ENCODE data around the gene WDR53. TPM values are rescaled to one million over a fixed set of nuclear protein-coding genes. Genes with fewer than 3 reads are reported as not detected.

Gene WDR53
- total and polyA plus RNA-seq, 9 of the 15 experiments (the other 6 are each of a cell fraction or from before 2014, with no cell fraction given) = 13.0 to 34.5 (median 20.9) TPM

DNA sequence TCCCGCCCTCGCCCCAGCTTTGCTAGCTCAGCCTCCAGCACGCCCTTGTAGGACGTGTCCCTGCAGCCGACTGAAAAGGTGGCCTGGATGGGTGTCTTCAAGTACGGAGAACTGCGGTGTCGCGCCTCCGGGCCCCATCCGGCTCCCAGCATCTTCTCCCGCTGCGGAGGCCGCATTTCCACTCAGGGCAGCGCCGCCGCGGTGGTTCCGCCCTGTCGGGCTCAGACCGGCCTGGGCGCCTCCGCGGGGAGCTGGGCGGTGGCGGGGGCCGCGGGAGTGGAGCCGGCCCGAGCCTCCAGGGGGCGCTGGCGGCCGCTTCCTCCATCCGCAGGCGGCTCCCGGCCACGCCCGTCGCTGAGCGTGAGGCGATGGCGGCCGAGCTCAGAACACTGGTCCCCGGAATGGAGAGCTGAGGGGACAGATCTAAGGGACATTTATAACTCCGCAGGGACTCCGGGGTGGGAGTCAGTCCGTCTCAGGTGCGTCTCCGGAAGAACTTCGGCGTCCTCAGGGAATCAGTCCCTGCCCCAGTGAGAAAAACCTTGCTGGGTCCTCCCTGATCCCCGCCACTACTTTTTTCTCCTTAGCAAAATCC, 39.6 kb downstream of the WDR53 start (continued):
- TF ChIP-seq FUS (optimal IDR thresholded peaks at IDR 0.05; ENCODE audit: low read depth, low read length) (no peak), RFX1 (IDR thresholded peaks at IDR 0.05) (no peak), ZNF431 (CRISPR knock-in tag; IDR thresholded peaks at IDR 0.05) (peak; percentile 49; the same call in 1 of the 2 replicates), ARID2 (IDR thresholded peaks at IDR 0.05) (no peak), E2F3 (CRISPR knock-in tag; IDR thresholded peaks at IDR 0.05) (no peak), POU5F1 (IDR thresholded peaks at IDR 0.05; ENCODE audit: borderline replicate concordance, low read depth, low read length, partially characterized antibody) (no peak), DDX20 (tag; IDR thresholded peaks at IDR 0.05; ENCODE audit: low read depth) (no peak), ZNF212 (CRISPR knock-in tag; IDR thresholded peaks at IDR 0.05) (no peak), FOXK2 (conservative IDR thresholded peaks at IDR 0.05 in 1 of 2, IDR thresholded peaks at IDR 0.05 in 1 of 2; ENCODE audit: low read depth in 2 of 2) (no peak), RAD21 (CRISPR knock-in tag; conservative IDR thresholded peaks at IDR 0.05 in 1 of 2, IDR thresholded peaks at IDR 0.05 in 1 of 2) (peak; percentile 77 to 79)
- TF ChIP-seq, protein P1, sequence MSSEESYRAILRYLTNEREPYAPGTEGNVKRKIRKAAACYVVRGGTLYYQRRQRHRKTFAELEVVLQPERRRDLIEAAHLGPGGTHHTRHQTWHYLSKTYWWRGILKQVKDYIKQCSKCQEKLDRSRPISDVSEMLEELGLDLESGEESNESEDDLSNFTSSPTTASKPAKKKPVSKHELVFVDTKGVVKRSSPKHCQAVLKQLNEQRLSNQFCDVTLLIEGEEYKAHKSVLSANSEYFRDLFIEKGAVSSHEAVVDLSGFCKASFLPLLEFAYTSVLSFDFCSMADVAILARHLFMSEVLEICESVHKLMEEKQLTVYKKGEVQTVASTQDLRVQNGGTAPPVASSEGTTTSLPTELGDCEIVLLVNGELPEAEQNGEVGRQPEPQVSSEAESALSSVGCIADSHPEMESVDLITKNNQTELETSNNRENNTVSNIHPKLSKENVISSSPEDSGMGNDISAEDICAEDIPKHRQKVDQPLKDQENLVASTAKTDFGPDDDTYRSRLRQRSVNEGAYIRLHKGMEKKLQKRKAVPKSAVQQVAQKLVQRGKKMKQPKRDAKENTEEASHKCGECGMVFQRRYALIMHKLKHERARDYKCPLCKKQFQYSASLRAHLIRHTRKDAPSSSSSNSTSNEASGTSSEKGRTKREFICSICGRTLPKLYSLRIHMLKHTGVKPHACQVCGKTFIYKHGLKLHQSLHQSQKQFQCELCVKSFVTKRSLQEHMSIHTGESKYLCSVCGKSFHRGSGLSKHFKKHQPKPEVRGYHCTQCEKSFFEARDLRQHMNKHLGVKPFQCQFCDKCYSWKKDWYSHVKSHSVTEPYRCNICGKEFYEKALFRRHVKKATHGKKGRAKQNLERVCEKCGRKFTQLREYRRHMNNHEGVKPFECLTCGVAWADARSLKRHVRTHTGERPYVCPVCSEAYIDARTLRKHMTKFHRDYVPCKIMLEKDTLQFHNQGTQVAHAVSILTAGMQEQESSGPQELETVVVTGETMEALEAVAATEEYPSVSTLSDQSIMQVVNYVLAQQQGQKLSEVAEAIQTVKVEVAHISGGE (CRISPR knock-in tag; IDR thresholded peaks at IDR 0.05) = 0 out of 6 replicates have a peak, but pooled peaks of 1 of the 3 experiments have one; percentile 33
- TF ChIP-seq, protein P2, sequence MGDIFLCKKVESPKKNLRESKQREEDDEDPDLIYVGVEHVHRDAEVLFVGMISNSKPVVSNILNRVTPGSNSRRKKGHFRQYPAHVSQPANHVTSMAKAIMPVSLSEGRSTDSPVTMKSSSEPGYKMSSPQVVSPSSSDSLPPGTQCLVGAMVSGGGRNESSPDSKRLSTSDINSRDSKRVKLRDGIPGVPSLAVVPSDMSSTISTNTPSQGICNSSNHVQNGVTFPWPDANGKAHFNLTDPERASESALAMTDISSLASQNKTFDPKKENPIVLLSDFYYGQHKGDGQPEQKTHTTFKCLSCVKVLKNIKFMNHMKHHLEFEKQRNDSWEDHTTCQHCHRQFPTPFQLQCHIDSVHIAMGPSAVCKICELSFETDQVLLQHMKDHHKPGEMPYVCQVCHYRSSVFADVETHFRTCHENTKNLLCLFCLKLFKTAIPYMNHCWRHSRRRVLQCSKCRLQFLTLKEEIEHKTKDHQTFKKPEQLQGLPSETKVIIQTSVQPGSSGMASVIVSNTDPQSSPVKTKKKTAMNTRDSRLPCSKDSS (IDR thresholded peaks at IDR 0.05; ENCODE audit: low read depth, partially characterized antibody) = no peak
- TF ChIP-seq, protein P3, sequence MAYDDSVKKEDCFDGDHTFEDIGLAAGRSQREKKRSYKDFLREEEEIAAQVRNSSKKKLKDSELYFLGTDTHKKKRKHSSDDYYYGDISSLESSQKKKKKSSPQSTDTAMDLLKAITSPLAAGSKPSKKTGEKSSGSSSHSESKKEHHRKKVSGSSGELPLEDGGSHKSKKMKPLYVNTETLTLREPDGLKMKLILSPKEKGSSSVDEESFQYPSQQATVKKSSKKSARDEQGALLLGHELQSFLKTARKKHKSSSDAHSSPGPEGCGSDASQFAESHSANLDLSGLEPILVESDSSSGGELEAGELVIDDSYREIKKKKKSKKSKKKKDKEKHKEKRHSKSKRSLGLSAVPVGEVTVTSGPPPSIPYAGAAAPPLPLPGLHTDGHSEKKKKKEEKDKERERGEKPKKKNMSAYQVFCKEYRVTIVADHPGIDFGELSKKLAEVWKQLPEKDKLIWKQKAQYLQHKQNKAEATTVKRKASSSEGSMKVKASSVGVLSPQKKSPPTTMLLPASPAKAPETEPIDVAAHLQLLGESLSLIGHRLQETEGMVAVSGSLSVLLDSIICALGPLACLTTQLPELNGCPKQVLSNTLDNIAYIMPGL (CRISPR knock-in tag; IDR thresholded peaks at IDR 0.05) = no peak
- TF ChIP-seq, protein P4, sequence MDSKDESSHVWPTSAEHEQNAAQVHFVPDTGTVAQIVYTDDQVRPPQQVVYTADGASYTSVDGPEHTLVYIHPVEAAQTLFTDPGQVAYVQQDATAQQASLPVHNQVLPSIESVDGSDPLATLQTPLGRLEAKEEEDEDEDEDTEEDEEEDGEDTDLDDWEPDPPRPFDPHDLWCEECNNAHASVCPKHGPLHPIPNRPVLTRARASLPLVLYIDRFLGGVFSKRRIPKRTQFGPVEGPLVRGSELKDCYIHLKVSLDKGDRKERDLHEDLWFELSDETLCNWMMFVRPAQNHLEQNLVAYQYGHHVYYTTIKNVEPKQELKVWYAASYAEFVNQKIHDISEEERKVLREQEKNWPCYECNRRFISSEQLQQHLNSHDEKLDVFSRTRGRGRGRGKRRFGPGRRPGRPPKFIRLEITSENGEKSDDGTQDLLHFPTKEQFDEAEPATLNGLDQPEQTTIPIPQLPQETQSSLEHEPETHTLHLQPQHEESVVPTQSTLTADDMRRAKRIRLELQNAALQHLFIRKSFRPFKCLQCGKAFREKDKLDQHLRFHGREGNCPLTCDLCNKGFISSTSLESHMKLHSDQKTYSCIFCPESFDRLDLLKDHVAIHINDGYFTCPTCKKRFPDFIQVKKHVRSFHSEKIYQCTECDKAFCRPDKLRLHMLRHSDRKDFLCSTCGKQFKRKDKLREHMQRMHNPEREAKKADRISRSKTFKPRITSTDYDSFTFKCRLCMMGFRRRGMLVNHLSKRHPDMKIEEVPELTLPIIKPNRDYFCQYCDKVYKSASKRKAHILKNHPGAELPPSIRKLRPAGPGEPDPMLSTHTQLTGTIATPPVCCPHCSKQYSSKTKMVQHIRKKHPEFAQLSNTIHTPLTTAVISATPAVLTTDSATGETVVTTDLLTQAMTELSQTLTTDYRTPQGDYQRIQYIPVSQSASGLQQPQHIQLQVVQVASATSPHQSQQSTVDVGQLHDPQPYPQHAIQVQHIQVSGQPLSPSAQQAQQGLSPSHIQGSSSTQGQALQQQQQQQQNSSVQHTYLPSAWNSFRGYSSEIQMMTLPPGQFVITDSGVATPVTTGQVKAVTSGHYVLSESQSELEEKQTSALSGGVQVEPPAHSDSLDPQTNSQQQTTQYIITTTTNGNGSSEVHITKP (IDR thresholded peaks at IDR 0.05; ENCODE audit: partially characterized antibody) = peak; percentile 60
- TF ChIP-seq, protein P5, sequence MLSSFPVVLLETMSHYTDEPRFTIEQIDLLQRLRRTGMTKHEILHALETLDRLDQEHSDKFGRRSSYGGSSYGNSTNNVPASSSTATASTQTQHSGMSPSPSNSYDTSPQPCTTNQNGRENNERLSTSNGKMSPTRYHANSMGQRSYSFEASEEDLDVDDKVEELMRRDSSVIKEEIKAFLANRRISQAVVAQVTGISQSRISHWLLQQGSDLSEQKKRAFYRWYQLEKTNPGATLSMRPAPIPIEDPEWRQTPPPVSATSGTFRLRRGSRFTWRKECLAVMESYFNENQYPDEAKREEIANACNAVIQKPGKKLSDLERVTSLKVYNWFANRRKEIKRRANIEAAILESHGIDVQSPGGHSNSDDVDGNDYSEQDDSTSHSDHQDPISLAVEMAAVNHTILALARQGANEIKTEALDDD (IDR thresholded peaks at IDR 0.05) = no peak
